Neural cell (in vitro differentiated cells): ENCODE measurements around the gene SLC25A21. TPM values are rescaled to one million over a fixed set of nuclear protein-coding genes. Genes with fewer than 3 reads are reported as not detected.

Experiments
- H2AFZ ChIP-seq: fragments of 200-600, 300-800 bp; sonication (generic), shearing (Covaris generic); 2 replicates; pipeline ENCODE4 v1.6.0; 2014; ENCODE audit warnings: low read depth, mild to moderate bottlenecking, antibody characterized with exemption, low read length, moderate library complexity
- H3F3A ChIP-seq: fragments of 200-600 bp; shearing (Covaris generic); 2 replicates; pipeline ENCODE4 v1.6.1; 2016; ENCODE audit warnings: mild to moderate bottlenecking, moderate library complexity, mixed read lengths, antibody characterized with exemption, low read length; ENCODE audit not compliant: insufficient read depth, poor library complexity, severe bottlenecking
- H3K27ac ChIP-seq: fragments of 200-600, 300-800 bp; sonication (generic), shearing (Covaris generic); 2 replicates; pipeline ENCODE4 v1.5.1; 2014; ENCODE audit warnings: mild to moderate bottlenecking, low read length, moderate library complexity
- H3K27me3 ChIP-seq: fragments of 300-800, 200-600 bp; sonication (generic), shearing (Covaris generic); 2 replicates; pipeline ENCODE4 v1.6.0; 2014; ENCODE audit warnings: mild to moderate bottlenecking, low read depth, low read length, moderate library complexity; ENCODE audit not compliant: insufficient read depth
- H3K36me3 ChIP-seq: fragments of 300-800, 200-600 bp; sonication (generic), shearing (Covaris generic); 2 replicates; pipeline ENCODE4 v1.5.1; 2014; ENCODE audit warnings: mild to moderate bottlenecking, antibody characterized with exemption, low read length, moderate library complexity; ENCODE audit not compliant: insufficient read depth
- H3K4me2 ChIP-seq: fragments of 300-800, 200-600 bp; sonication (generic), shearing (Covaris generic); 2 replicates; pipeline ENCODE4 v1.6.0; 2014; ENCODE audit warnings: mild to moderate bottlenecking, low read length
- H3K4me3 ChIP-seq: fragments of 300-800, 200-600 bp; sonication (generic), shearing (Covaris generic); 2 replicates; pipeline ENCODE4 v1.5.1; 2014; ENCODE audit warnings: mild to moderate bottlenecking, low read length, moderate library complexity
- H3K79me2 ChIP-seq: fragments of 200-600 bp; shearing (Covaris generic); replicated peaks from 2 replicates; pipeline ENCODE4 v1.6.0; 2014; ENCODE audit warnings: mild to moderate bottlenecking, low read length, moderate library complexity; ENCODE audit not compliant: insufficient read depth
- H3K9ac ChIP-seq: fragments of 300-800, 200-600 bp; sonication (generic), shearing (Covaris generic); 2 replicates; pipeline ENCODE4 v1.6.1; 2016; ENCODE audit warnings: mild to moderate bottlenecking, low read length, mixed read lengths
- H3K9me2 ChIP-seq: fragments of 200-600 bp; shearing (Covaris generic); 2 replicates; pipeline ENCODE4 v1.6.1; 2016; ENCODE audit warnings: mild to moderate bottlenecking, low read length, mixed read lengths; ENCODE audit not compliant: insufficient read depth
- H3K9me3 ChIP-seq: fragments of 200-600, 300-800 bp; sonication (generic), shearing (Covaris generic); 2 replicates; pipeline ENCODE4 v1.6.1; 2016; ENCODE audit warnings: mild to moderate bottlenecking, mixed run types, low read length, moderate library complexity, mixed read lengths
- H4K20me1 ChIP-seq: fragments of 200-600 bp; shearing (Covaris generic); 2 replicates; pipeline ENCODE4 v1.6.1; 2016; ENCODE audit warnings: mild to moderate bottlenecking, mixed run types; ENCODE audit not compliant: insufficient read depth
- EP300 ChIP-seq: fragments of 450-650 bp; conservative IDR thresholded peaks from 2 replicates; pipeline ENCODE4 v1.6.1; 2014; ENCODE audit warnings: antibody characterized with exemption, mild to moderate bottlenecking, moderate library complexity; ENCODE audit not compliant: poor library complexity, severe bottlenecking
- EZH2 ChIP-seq: fragments of 200-600, 300-800 bp; shearing (Covaris generic), sonication (generic); IDR thresholded peaks from 2 replicates; pipeline ENCODE4 v1.6.1; 2014; ENCODE audit warnings: antibody characterized with exemption, low read length, borderline replicate concordance, mild to moderate bottlenecking; ENCODE audit not compliant: insufficient read depth, poor library complexity, severe bottlenecking
- MXI1 ChIP-seq: fragments of 450-650 bp; conservative IDR thresholded peaks from 2 replicates; pipeline ENCODE4 v1.6.1; 2014; ENCODE audit warnings: antibody characterized with exemption, mild to moderate bottlenecking; ENCODE audit not compliant: poor library complexity, severe bottlenecking
- POLR2AphosphoS5 ChIP-seq: IDR thresholded peaks from 2 replicates; pipeline ENCODE4 v1.6.1; 2012
- RAD21 ChIP-seq: fragments of 450-650 bp; conservative IDR thresholded peaks from 2 replicates; pipeline ENCODE4 v1.6.1; 2014; ENCODE audit warnings: antibody characterized with exemption, mild to moderate bottlenecking, moderate library complexity
- SMC3 ChIP-seq: fragments of 450-650 bp; conservative IDR thresholded peaks from 2 replicates; pipeline ENCODE4 v1.6.1; 2014; ENCODE audit warnings: antibody characterized with exemption, mild to moderate bottlenecking, moderate library complexity; ENCODE audit not compliant: poor library complexity
- TAF1 ChIP-seq: IDR thresholded peaks from 2 replicates; pipeline ENCODE4 v1.6.1; 2012; ENCODE audit warnings: low read depth
- polyA plus RNA-seq: library from polyadenylated mRNA; depleted of rRNA; stranded (reverse); fragments of >200 nt; gene quantifications from 2 replicates; pipeline ENCODE4 v1.2.3, GENCODE V29; 2014
- TF ChIP-seq, protein P1 (sequence below): IDR thresholded peaks from 2 replicates; pipeline ENCODE4 v1.6.1; 2012; ENCODE audit warnings: borderline replicate concordance
- TF ChIP-seq, protein P2 (sequence below): fragments of 450-650 bp; IDR thresholded peaks from 2 replicates; pipeline ENCODE4 v1.5.1; 2014; ENCODE audit warnings: antibody characterized with exemption, mild to moderate bottlenecking, moderate library complexity; ENCODE audit not compliant: poor library complexity, severe bottlenecking

SLC25A21 gene
- polyA plus RNA-seq, 1 donor from 2014 or later, result 0.35 TPM

DNA sequence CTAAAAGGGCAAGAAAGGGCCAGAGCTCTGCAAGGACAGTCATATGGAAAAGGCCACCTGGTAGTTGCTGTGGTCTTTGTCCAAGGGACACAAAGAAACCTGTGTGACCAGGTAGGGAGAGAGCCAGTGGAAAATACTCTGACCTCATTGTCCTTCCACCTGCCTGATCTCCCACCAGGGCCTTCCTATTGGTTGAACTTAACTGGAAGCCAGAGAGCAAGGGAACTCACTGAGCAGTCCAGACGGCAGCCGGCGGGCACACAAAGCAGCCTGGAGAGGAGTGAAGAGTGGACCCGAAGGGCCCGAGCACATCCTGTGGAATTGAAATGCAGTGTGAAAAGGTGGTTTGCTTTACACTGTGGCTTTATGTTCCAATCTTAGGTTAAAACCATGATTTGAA lies 120.7 kb downstream of the SLC25A21 start:
- H3K27me3 ChIP-seq, result no peaks in the 10 kb centered on the region
- no peaks in the 10 kb centered on the region for H3F3A ChIP-seq
- H3K9ac ChIP-seq, result no peak overlapping the region
- no peak overlapping the region for H3K27ac ChIP-seq
- no peak overlapping the region for H2AFZ ChIP-seq
- H3K4me2 ChIP-seq, result no peak overlapping the region
- H3K79me2 ChIP-seq, result no peaks in the 10 kb centered on the region
- no peaks in the 10 kb centered on the region for H3K9me3 ChIP-seq
- no peaks in the 10 kb centered on the region for H3K9me2 ChIP-seq
- H4K20me1 ChIP-seq, result no peaks in the 10 kb centered on the region
- no peak for TF ChIP-seq RAD21
- TF ChIP-seq EP300, result no peak
- TF ChIP-seq SMC3, result no peak
- TF ChIP-seq TAF1, result no peak
- TF ChIP-seq, protein P1, sequence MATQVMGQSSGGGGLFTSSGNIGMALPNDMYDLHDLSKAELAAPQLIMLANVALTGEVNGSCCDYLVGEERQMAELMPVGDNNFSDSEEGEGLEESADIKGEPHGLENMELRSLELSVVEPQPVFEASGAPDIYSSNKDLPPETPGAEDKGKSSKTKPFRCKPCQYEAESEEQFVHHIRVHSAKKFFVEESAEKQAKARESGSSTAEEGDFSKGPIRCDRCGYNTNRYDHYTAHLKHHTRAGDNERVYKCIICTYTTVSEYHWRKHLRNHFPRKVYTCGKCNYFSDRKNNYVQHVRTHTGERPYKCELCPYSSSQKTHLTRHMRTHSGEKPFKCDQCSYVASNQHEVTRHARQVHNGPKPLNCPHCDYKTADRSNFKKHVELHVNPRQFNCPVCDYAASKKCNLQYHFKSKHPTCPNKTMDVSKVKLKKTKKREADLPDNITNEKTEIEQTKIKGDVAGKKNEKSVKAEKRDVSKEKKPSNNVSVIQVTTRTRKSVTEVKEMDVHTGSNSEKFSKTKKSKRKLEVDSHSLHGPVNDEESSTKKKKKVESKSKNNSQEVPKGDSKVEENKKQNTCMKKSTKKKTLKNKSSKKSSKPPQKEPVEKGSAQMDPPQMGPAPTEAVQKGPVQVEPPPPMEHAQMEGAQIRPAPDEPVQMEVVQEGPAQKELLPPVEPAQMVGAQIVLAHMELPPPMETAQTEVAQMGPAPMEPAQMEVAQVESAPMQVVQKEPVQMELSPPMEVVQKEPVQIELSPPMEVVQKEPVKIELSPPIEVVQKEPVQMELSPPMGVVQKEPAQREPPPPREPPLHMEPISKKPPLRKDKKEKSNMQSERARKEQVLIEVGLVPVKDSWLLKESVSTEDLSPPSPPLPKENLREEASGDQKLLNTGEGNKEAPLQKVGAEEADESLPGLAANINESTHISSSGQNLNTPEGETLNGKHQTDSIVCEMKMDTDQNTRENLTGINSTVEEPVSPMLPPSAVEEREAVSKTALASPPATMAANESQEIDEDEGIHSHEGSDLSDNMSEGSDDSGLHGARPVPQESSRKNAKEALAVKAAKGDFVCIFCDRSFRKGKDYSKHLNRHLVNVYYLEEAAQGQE, result no peak
- TF ChIP-seq EZH2, result no peak
- TF ChIP-seq POLR2AphosphoS5, result no peak
- no peak for TF ChIP-seq MXI1
- TF ChIP-seq, protein P2, sequence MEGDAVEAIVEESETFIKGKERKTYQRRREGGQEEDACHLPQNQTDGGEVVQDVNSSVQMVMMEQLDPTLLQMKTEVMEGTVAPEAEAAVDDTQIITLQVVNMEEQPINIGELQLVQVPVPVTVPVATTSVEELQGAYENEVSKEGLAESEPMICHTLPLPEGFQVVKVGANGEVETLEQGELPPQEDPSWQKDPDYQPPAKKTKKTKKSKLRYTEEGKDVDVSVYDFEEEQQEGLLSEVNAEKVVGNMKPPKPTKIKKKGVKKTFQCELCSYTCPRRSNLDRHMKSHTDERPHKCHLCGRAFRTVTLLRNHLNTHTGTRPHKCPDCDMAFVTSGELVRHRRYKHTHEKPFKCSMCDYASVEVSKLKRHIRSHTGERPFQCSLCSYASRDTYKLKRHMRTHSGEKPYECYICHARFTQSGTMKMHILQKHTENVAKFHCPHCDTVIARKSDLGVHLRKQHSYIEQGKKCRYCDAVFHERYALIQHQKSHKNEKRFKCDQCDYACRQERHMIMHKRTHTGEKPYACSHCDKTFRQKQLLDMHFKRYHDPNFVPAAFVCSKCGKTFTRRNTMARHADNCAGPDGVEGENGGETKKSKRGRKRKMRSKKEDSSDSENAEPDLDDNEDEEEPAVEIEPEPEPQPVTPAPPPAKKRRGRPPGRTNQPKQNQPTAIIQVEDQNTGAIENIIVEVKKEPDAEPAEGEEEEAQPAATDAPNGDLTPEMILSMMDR, result no peak
- H3K36me3 ChIP-seq, result no peaks in the 10 kb centered on the region
- no peak overlapping the region for H3K4me3 ChIP-seq

DNA sequence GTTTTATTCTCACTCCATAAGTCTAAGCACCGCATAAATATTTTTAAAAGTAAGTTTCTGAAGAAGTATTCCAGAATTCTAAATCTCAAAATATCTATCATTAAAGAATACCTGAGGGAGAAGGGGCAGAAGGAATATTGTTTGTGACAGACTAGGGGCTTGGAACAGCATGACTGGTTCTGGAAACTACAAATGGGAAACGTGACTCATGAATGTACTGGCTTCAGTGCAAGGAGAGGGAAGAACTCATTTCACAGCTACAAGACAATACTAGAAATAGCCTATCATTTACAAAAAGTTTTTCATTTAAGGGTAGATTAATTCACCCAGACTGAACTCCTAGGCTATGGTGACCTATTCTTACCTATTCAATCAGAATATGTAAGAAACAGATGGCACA lies 121.3 kb downstream of the SLC25A21 start:
- Histone ChIP-seq H3F3A (no peaks in the 10 kb centered on the region), H3K79me2 (no peaks in the 10 kb centered on the region), H3K4me2 (no peak overlapping the region), H3K4me3 (no peak overlapping the region), H3K9ac (no peak overlapping the region), H3K36me3 (no peaks in the 10 kb centered on the region), H3K27me3 (no peaks in the 10 kb centered on the region), H2AFZ (no peak overlapping the region), H4K20me1 (no peaks in the 10 kb centered on the region), H3K27ac (no peak overlapping the region), H3K9me3 (no peaks in the 10 kb centered on the region), H3K9me2 (no peaks in the 10 kb centered on the region)
- TF ChIP-seq, protein P2, result no peak
- TF ChIP-seq MXI1, result no peak
